8988T (cell line): Measurements from ENCODE around the gene KNL1.
"Not testable (repeated sequence)": the region's sequence is repeated elsewhere in the genome, so short reads cannot be mapped to it uniquely, and the experiment has no call there.

Experiments used
- DNase-seq: peaks from one replicate; pipeline ENCODE4 v3.0.0; 2011

Gene KNL1

GRCh38 chr15:40593588-40594428 is at the start of gene KNL1:
Gene KNL1, plus strand, starts transcription at chr15:40594249. Its CDS starts 8,683 bp downstream, at chr15:40602932.
- DNase-seq, result no peak

GRCh38 chr15:40545457-40545856 is 48.6 kb upstream of the KNL1 start:
- DNase-seq, result no peak

DNA sequence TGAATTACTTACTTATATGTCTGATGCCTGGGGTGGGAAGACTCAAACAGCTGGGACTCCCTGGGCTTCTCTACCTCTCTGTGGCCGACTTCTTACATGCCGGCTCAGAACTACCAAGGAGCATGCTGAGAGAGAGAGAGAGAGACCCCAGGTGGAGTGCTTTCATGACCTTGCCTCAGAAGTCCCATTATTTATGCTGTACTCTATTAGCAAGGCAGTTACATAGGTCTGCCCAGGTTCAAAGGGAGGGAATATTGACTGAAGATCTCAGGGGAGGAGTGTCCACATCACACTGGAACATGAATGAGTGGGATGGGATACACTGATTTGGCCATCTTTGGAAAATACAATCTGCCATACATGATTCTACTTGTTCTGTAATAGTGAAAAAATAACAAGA is 45.4 kb upstream of the KNL1 start:
- DNase-seq, result no peak

GRCh38 chr15:40549894-40550293 is 44.2 kb upstream of the KNL1 start:
- DNase-seq, result no peak

- no peak for DNase-seq
These were observed 43.6 kb upstream of the KNL1 start for GRCh38 chr15:40550341-40551037.

- DNase-seq, result no peak
These were observed 39.9 kb upstream of the KNL1 start for GRCh38 chr15:40554161-40554525.

DNA sequence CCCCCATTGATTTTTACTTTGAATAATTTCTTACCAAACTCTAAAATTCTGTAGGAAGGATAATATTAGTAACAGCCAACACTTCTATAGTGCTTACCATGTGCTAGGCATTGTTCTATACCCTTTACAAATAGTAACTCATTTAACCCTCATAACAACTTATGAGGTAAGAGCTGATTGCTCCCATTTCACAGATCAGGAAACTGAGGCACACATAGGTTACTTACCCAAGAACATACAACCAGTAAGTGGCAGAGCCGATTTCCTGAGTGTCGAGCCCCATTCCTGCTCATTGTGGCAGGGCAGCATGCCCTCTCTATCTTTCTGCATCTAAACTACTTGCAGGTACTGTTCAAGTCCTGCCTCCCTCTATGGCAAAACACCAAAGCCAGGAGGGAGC is 38.2 kb upstream of the KNL1 start:
- DNase-seq, result no peak

GRCh38 chr15:40558952-40559742 is 34.9 kb upstream of the KNL1 start:
- DNase-seq, result no peak

GRCh38 chr15:40562691-40563090 is 31.4 kb upstream of the KNL1 start:
- no peak for DNase-seq

- no peak for DNase-seq
These were observed 30.6 kb upstream of the KNL1 start for GRCh38 chr15:40563426-40563825.

DNA sequence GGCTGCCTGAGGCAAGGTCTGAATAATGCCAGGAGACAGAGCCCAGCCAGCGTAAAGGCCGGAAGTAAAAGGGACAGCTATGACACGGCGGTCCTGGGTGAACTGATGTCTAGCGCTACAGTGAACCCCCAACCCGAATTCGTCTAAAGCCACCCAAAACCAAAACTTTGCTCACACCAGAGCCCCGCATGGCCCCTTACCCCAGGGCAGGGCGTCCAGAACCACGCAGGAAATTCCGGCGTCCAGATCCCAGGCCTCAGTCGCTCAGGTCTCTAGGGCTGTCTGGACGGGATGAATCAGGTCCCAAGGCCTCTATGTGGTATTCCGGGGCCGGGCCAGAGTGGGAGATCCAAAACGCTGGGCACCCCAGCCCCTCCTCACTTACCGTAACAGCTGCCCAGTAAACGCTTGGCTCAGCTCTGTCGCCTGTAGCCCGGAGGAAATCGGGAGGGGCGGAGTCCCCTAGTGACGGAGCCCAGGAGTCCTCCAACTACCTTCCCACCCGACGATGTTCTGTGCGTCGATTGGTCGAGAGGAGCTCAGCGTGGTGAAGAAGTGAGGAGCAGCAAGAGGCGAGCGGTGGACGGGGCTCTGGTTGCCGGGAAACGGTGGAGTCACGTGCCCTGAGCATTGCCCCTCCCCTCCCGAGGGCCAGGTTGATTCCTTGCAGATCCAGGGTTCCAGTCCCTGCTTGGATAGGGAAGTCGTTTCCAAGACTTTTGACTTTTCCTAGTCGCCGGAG is 29.3 kb upstream of the KNL1 start, which contains the start of gene CCDC32:
Gene CCDC32 (minus strand): TSS at position 452 of the 742 bp plus-strand sequence. CDS start 2,027 bp downstream, outside the sequence.
- peak; percentile 81 for DNase-seq

- no peak for DNase-seq
These were observed 28.5 kb upstream of the KNL1 start for GRCh38 chr15:40565333-40566238.

- no peak for DNase-seq
These were observed 26.9 kb upstream of the KNL1 start for GRCh38 chr15:40567111-40567510.

DNA sequence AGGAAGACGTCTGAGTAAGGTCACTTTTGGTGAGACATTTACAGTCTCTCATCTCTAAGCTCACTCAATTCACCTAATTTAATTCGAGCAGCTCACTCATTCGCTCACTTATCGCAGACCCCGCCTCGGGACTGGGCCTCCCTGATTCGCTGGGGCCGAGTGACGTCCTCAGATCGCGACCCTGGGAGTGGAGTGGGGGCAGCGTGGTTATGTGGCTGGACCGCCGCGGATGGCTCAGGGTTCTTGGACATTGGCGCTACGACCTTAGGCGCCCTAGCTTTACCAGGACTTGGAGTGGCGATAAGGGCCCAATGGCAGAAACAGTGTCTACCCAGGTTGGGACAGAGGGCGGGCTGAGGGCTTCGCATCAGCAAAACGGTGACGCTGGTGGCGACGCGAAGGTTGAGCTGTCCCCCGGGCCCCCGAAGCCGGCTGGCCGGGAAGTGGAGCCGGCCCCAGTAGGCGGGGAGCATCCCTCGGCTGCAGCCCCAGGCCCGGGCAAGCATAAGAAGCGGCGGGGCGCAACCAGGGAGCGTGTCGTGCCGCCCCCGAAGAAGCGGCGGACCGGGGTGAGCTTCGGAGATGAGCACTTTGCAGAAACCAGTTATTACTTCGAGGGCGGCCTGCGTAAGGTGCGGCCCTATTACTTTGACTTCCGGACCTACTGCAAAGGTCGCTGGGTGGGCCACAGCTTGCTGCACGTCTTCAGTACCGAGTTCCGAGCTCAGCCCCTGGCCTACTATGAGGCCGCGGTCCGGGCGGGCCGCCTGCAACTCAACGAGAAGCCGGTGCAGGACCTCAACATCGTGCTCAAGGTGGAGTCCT is 24.7 kb upstream of the KNL1 start, which contains the start of gene RPUSD2:
Gene RPUSD2 (plus strand): TSS at position 171 of the 825 bp plus-strand sequence. CDS start 39 bp downstream, at position 210.
- peak; percentile 48 for DNase-seq

GRCh38 chr15:40575113-40575512 is 18.9 kb upstream of the KNL1 start:
- DNase-seq, result no peak

DNA sequence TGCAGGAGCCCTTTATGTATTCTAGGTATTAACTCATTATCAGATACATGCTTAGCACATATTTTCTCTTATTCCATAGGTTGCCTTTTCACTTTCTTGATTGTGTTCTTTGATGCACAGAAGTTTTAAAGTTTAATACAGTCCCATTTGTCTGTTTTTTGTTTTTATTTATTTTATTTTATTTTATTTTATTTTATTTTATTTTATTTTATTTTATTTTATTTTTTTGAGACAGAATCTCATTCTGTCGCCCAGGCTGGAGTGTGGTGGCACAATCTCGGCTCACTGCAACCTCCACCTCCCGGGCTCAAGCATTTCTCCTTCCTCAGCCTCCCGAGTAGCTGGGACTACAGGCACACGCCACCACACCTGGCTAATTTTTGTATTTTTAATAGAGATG is 17.1 kb upstream of the KNL1 start:
- not testable (repeated sequence) for DNase-seq

- no peak for DNase-seq
These were observed 15.2 kb upstream of the KNL1 start for GRCh38 chr15:40578892-40579291.

- DNase-seq, result not testable (repeated sequence)
These were observed 12.3 kb upstream of the KNL1 start for GRCh38 chr15:40581796-40582195.

DNA sequence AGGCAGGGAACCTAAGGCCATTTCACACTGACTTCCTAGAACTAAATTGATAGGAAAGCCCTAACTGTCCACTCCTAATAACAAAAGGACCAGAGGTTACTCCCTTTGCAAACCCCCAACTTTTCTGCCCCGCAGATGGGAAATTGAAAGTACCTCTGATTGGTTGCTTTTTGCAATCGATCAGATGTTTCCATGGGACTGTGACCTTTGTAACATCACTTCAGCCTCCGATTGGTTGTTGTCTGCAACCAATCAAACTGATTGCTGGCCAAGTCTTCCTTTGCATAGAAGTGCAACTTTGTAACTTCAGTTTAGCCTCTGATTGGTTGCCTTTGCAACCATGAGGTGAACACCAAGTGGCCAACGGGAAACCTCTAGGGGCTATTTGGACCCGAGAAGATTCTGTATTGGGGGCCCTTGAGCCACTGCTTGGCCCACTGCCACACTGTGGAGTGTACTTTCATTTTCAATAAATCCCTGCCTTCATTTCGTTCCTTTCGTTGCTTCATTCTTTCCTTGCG is 11.3 kb upstream of the KNL1 start:
- DNase-seq, result no peak

DNA sequence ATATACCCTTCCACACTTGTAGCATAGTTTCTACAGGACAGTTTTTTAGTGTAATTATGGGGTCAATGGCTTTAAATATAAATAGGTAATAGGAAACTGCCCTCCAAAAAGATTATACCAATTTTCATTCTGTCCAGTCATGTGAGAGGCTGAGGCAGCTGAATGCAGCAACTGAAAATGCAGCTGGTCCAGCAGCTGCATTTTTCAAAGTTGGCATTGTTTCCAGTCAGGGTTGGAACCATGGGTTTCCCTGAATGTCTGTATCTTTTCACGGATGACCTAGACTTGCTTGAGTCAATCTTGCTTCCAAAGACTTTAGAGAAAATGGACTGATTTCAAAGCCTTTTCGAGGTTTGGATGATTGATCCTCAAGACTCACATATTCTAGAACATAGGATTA is 9.9 kb upstream of the KNL1 start:
- DNase-seq, result no peak
